OCI-M2 (cell line): ENCODE data around the gene MRPS27.

Experiments
- DNase-seq: peaks from one replicate; lab custom pipeline; 2025; ENCODE audit not compliant: unreplicated experiment; lab: John Stamatoyannopoulos, UW

The MRPS27 gene

DNA sequence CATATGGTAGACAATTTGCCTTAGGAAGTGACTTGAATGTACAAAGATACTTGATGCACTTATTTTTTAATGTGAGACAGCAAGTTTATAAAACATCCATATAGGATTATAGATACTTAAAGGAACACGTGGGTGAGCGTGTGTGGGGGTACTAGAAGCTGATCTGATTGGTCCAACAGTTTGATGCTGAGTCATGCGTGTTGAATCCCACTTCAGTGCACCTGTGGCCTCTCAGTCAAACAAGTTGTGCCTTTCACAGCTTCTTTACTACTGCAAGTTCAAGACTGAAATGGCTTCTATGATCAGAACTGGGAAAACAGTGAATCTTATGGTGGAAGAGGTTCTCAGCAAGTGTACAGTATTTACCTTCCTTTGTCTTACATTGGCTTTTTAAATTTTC, 113.9 kb downstream of the MRPS27 start:
- DNase-seq: no peak

DNA sequence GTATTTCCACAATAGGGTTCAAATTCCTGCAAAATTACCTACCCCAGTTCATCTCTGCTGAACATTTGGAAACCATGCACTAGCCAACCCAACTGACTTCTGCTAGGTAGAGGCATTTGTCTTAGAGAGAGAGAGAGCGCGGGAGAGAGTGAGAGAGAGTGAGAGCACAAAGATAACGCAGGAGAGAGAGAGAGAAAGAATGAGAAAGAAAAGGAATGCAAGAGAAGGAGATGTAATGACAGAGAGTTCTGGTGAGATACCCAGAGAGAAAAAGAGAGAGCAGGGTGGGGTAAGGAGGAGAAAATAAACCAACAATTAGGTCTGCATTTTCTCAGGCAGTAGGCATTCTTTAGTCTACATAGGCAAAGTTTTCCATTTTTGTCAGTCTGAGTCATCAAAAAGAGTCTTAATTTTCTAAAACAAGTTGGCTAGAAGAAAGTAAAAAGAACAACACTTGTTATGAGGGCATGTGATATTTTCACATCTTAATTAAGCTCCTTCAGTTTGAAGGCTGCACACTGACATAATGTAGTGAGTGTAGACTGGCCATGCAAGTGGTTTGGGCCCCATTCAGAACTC, 114.5 kb downstream of the MRPS27 start:
- DNase-seq: no peak

DNA sequence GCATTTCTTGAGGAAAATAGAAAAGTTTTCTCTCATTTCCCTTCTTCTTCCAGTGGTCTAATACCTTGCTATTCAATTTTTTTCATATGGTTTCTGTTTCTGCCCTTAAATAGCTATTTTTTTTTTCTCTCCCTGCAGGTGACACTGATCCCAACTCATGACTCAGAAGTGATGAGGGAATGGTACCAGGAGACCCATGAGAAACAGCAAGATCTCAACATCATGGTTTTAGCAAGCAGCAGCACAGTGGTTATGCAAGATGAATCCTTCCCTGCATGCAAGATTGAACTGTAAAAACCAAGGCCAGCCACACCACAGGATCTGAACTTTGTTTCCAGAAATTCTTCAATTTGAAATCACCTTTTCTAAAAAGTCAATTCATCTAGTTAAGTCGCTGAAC, 115.1 kb downstream of the MRPS27 start:
- no peak for DNase-seq

DNA sequence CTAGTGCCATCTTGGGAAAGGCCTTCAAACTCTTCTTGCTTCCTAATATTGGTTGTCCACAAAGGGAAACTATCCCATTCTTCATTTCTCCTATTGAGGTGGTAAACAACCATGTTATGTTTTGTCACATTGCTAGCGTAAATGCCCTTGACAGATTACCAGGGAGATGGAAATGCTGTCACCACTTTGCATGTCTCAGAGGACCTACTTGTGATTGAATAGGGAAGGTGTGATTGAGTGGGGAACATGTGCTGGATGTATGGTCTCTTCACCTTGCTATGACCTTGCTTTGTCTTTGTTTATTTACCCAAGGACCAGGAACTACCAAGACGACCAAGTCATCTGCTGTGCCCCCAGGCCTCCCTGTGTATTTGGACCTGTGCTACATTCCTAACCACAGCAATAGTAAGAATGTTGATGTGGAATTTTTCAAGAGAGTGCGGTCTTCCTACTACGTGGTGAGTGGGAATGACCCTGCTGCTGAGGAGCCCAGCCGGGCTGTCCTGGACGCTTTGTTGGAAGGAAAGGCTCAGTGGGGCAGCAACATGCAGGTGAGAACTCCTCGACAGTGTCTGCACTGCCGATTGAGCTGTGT, 116.7 kb downstream of the MRPS27 start:
- DNase-seq: no peak

DNA sequence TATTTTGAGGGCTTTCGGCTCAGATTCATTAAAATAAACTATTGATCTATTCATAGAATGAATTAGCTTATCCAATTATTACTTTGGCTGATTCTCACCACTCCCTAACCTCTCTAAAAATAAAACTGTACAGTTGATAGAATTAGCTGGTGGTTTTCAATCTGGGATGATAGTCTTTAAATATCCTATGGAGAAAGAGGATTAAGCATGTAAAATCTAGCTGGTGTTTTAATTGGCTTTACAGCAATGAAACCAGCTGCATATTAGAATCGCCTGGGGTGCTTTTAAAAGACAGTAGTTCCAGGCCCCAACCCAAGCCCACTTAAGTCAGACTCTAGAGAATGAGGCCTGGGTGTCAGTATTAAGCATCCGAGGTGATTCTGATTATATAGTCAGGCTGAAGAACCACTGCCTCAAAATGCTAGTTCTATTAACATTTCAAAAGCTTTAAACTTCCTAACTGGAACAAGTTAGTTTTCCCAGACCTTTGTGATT, 117.7 kb downstream of the MRPS27 start:
- DNase-seq: no peak

DNA sequence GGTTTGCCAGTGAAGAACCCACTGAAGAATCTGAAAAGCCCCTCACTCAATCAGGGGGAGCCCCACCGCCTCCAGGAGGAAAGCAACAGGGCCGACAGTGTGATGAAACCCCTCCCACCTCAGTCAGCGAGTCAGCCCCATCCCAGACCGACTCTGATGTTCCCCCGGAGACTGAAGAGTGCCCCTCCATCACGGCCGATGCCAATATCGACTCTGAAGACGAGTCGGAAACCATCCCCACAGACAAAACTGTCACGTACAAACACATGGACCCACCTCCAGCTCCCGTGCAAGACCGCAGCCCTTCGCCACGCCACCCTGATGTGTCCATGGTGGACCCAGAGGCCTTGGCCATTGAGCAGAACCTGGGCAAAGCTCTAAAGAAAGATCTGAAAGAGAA, 120.4 kb downstream of the MRPS27 start:
- DNase-seq: no peak

DNA sequence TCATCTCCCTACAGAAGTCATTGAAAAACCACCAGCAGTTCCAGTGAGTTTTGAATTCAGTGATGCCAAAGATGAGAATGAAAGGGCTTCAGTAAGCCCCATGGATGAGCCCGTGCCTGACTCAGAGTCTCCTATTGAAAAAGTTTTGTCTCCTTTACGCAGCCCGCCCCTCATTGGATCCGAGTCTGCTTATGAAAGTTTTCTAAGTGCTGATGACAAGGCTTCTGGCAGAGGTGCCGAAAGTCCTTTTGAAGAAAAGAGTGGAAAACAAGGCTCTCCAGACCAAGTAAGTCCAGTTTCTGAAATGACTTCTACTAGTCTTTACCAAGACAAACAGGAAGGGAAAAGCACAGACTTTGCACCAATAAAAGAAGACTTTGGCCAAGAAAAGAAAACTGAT, 122.6 kb downstream of the MRPS27 start:
- no peak for DNase-seq

DNA sequence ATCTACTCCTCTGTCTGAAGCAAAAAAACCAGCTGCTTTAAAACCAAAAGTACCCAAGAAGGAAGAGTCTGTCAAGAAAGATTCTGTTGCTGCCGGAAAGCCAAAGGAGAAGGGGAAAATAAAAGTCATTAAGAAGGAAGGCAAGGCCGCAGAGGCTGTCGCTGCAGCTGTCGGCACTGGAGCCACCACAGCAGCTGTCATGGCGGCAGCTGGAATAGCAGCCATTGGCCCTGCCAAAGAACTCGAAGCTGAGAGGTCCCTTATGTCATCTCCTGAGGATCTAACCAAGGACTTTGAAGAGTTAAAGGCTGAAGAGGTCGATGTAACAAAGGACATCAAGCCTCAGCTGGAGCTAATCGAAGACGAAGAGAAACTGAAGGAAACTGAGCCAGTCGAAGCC, 124.5 kb downstream of the MRPS27 start:
- no peak for DNase-seq

DNA sequence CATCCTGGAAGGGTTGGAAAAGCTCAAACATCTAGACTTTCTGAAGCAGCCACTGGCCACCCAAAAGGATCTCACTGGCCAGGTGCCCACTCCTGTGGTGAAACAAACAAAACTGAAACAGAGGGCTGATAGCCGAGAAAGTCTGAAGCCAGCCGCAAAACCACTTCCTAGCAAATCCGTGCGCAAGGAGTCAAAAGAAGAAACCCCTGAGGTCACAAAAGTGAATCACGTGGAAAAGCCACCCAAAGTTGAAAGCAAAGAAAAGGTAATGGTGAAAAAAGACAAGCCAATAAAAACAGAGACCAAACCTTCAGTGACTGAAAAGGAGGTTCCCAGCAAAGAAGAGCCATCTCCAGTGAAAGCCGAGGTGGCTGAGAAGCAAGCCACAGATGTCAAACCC, 125.2 kb downstream of the MRPS27 start:
- no peak for DNase-seq

DNA sequence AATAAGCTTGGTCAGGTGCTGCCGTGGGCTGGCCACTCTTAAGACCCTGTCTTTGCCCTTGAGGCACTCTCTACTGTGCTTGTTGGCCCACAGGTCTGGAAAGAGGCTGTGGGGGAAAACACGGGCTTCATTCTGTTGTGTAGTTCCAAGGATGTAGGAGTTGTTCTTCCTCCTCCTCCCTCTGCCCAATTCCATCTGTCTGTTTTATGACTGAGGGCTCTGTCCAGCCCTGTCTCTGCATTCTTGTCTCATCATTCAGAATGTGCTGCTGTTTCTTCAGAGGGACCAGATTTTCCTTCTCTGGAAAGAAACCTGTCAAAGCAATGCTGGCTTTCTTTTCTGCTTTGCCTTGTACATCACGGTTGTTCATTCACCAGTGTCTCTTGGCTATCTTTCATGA, 128.6 kb downstream of the MRPS27 start:
- no peak for DNase-seq

DNA sequence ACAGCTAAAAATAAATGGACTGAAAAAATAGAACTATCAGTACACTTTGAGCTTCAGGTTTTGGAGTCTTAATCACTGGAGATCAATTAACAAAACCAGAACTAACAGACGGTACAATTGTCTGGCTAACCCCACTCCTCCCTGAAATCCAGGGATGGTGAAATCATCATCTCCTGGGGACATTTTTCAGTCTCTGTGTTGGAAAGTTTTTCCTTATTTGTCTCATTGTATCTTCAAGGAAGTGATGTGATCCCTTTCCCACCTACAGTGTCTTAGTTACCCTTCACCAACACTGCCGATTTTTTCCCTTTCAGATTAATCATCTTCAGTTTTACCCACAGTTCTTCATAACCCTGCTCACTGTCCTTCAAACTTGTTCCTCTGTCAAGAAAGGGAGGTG, 130.9 kb downstream of the MRPS27 start:
- no peak for DNase-seq

DNA sequence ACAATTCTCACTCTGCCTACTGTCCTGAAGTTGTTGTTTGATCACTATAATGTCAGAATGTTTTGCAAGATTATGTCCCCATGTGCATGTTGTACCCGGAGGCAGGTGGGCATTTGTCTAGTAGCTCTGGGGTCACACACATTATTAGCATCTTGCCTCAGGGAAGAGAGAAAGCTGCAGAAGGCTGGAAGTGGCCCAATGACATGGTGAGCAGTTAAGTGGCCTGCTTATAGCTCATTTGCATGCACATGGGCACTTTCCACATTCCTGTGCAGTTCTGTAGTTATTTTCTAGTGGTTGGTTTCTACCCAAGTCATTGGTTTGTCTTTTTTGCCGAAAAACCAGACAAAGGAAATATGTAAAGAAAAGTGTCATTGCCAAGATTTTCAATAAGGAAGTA, 131.9 kb downstream of the MRPS27 start:
- DNase-seq: no peak

DNA sequence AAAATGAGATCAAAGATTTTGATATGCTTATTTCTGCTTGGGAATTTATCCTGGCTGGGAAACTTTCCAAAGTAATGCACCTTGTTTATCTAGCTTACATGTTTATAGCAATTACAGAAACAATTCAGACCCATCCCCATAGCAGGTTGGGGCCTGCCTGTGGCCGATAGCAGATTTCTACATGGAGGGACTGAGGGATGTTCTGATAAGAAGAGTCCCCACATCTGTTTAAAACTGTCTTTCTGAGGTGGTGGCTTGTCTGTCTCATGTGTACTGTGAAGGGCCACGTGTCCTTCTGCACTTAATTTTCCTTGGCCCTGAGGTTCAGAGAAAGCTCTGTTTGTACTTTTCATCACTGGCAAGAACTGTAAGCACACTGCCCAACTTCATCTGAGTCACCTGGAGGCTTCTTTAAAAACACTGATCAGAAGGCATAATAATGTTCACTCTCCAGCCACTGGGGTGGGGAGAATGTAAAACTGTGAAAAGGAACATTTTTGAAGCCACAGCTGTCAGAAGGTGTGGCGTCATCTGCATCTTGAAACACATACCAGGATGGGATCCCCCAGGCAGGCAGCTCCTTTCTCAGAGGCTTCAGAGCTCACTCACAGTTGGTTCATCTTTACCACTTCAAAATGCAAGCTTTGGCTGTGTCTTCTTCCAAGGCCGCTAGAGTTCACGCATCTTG, 132.5 kb downstream of the MRPS27 start:
- no peak for DNase-seq

DNA sequence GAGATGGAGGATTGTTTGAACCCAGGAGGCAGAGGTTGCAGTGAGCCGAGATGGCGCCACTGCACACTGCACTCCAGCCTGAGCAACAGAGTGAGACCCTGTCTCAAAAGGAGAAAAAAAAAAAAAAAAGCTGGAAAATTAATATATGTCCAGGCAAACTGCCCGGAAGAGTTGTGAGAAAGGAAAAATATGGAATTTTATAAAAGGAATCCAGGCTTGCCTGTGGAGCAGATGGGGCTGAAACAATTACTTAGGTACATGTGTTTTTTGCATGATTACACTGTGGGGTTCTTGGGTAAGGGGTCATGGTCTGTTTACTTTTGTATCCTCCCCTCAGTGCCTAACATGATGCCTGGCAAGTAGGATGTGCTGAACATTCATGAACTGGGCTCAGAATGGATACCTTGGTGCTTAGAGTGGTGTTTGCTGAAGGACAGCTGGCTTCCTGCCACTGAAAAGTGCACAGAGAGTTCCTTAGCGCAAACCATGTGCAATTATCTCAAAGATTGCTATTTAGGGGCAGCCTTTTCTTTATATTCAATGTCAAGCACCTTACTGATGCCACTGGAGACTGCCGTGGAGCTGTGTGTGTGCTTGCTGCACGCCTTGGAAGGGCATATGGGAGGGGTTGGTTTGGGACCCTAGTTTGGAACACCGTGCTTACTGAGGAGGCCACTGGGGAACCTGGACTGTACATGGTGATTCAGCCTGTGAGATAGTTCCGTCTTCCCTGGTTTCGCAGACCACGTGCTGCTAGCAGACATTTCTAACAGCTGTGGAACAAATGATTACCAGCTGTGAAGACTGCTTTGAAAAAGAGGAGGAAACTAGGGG, 134.3 kb downstream of the MRPS27 start:
- DNase-seq: no peak

DNA sequence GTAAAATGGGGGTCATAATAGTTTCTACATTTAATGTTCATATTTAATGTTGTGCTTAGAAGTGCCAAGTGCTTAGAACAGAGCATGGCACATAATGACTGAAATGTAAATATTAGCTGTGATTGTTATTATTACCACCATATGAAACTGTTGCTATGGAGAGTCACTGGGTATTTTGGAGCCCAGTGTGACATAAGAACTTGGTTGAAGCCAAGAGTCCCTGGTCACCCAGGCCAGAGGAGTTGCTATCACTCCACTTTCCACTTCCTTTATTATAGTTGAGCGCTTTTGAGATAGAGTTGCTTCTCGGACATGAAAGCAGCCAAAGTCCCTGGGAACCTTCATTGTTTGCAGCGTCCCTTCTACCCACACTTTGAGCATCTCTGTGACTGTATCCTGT, 135.6 kb downstream of the MRPS27 start:
- no peak for DNase-seq

DNA sequence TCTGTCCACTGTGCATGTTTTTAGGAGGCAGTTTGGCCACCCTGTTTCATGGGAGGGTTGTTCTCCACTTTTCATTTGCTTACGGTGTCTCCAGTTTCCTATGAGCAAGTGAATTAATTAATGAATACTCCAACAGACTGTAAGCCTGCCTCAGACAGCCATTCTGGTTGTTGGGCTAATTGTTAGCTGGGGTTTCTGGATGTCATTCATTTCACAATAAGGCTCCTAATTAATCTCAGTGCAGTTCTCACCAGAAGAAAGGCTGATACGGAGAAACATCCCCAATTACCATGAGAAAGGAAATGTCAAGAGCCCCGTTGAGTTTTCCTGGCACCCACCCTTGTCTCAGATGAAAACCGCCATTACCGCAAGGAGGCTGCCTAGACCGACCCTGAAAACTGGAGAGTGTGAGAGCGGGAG, 136.9 kb downstream of the MRPS27 start:
- no peak for DNase-seq

DNA sequence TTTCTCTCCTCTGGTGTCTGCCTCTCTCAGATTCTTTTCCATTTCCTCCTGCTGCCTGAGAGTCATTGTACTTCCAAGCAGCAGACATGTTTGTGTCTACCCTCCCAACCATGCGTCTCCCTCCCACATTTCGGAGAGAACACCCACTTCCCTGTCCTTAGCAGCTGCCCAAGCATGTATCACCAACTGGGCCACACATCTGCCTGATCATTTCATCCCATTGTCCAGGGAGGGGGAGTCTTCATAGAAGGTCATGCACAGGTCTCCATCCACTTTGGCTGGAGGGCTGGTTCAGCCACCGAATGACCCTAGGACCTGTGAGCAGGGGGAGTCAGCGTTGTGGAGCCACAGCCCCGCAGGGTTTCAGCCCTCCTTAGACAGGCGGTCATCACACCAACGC, 137.4 kb downstream of the MRPS27 start:
- DNase-seq: no peak

DNA sequence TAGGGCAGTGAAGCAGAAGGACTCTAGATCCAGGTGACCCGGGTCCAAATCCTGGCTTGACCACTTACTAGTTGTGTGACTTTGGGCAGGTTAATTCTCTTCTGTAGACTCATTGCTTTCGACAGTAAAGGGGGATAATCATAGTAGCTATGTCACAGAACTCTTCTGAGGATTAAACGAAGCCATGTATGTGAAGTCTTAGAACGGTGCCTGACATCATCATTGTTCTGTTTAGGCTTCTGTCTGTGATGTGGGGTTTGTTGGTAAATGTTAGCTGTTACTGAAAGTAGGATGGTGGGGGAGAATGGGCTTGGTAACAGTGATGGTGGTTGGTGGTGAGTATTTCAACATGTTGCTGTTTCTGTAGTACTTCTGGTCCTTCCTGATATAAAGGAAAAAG, 139.1 kb downstream of the MRPS27 start:
- DNase-seq: no peak

DNA sequence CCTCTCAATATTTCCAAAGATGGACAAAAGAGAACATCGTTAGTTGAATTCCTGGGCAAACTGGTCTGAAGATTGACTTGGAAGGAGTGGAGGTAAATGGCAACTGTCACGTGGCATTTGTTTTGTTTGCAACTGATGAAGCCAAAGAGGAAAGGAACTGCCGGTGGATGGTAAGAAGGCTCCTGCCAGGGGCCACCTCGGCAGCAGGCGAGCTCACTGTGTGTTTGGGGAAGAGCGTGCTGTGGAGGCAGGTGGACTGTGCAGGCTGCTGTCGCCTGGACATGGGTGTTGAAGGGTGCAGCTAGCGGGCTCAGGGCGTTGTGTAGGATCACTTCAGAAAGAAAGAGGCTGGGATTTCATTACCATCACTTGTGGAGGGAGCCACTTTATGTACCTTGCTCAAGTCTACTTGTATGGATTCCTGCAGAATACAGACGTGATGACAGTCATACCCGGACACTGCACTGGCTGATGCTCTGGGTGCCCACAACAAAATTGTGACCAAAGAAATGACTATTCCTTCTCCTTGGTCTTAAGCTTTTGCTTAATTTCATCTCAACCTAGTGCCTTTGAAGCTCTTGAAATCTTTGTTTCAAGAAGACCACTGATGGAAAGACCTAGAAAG, 140.1 kb downstream of the MRPS27 start:
- DNase-seq: no peak

DNA sequence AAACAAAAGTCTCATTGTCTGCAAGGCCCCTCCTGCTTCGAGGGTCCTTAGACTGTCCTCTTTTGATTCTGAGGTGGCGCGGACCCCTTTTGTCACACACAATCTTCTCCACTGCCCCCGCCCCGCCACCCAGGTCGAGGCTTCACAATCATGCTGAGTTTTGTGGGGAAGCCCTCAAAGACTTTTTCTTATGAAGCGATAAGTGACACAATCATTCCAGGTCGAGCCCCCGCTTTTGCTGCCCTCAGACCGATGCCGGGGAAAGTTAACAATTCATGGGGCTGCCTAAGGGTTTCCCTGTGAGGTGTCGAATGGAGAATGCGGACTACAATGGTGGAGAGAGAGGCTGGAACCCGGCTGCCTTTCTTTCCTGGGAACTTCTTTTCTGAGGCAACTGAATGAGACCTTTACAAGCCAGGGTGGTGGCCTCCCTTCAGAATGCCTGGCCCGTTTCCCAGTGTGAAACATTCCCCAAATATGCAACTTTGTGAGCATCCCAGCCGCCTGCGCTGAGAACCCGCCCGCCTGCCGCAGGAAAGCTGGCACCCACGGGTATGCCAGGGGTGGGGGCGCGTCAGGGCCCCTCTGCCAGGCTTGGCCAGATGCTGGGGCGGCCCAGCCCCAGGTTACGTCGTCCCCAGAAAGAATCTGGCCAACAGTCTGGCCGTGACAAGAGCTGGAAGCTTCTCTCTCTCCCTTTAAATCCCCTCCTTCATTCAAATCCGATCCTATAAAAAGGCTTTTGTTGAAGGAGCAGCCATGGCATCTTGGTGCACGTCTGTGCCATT, 140.8 kb downstream of the MRPS27 start:
- no peak for DNase-seq

DNA sequence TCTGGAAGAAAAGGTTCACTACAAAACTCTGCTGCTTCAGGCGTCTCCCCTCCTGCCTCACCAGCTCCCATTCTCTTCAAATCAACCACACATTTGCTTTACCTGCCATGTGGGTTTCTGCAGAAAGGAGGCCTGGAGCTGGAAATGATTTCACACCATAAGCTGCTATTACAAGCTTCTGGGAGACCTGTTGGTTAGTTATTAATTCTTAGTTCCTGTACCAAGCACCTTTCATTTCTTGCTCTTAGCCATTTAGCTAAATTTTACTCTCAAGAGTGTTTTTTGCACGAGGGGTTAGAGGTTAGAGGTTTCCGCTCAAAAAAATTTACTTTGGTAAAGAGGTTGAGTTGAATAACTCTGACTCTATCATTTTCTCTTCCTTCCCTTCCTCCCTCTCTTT, 142.5 kb downstream of the MRPS27 start:
- no peak for DNase-seq
